ENCODE measurements around the gene PSD4.

Gene PSD4

DNA sequence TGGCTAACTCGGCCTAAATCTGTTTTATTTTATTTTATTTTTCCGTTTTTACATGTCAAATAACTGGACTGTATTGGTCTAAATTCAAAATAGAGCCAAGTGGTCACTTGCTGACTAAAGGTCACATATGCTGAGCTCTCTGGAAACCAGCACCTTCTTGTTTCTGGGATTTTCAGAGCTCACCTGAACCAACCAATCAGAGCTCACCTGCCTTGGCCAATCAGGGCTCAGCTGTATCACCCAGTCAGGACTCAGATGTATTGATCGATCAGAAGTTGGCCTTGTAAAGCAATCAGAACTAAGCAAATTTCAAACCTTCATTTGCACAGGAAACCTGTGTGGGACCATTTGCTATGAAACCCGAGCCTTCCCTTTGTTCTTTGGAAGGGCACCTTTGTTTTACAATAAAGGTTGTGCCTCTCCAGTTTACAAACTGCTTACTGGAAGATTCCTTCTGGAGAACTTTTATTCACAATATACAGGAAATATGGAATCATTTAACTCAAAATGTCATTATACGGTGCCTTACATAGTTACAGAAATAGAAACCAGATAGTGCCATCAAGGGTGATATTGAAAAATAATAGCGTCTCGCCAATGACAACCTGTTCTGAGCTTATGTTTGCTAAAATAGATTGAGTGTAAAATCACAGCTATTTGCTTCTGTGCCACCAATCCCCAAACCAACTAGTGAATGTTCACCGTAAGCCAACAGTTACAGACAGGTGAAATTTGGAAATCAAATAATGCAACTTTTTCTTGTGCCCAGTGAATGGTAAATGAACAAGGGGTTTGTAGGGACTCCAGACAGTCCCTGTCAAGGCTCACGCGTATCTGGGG, 17.3 kb upstream of the PSD4 start:
- DNase-seq (ENCODE audit: insufficient read length, low spot score) (no peak), FAIRE-seq (peak; percentile 58)
- TF ChIP-seq POLR2A (IDR thresholded peaks at IDR 0.05; ENCODE audit: low read depth, low read length) = no peak
- TF ChIP-seq PAX5 (IDR thresholded peaks at IDR 0.05; ENCODE audit: insufficient read depth, low read length, severe bottlenecking) = no peak
- TF ChIP-seq SPI1 (IDR thresholded peaks at IDR 0.05; ENCODE audit: low read depth, low read length) = no peak
- TF ChIP-seq POLR2AphosphoS5 (IDR thresholded peaks at IDR 0.05; ENCODE audit: low read depth, low read length) = no peak
- TF ChIP-seq TAF1 (IDR thresholded peaks at IDR 0.05; ENCODE audit: low read depth, low read length) = no peak
- no peak for TF ChIP-seq POU2F2 (IDR thresholded peaks at IDR 0.05; ENCODE audit: low read depth, low read length)

DNA sequence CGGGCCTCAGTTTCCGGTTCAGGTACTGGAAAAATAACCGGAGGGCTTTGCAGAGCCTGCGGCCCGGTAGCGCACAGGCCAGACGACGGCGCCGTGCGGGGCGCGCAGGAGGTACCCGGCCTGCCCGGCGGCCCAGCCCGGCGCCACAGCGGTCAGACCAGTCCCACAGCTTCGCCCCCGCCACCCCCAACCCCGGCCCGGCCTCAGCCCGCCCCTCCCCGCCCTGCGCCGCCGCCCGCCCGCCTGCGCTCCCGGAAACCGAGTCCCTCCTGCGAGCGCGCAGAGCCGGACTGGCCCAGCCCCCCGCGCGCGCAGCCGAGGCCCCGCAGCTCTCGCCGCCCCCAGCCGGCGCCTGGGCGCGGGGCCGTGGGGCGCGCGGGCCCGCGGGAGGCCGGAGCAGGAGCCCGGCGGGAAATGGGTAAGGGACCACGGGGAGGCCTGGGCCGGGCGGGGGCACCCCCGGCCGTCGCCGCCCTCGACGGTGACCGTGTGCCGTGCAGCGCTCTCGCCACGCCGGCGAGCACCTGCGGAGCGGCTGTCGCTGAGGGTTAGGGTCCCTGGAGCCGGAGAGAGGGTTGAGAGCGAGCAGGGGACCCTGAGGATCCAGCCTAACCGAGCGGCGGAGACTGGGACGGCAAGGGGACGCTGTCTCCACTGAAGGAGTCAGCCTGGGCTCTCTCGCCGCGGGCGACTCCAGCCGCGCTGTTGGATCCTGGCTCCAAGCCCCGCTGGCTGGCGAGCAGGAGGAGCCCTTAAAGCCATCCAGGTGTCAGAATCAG, 16.5 kb upstream of the PSD4 start:
- FAIRE-seq = peak; percentile 78
- TF ChIP-seq TAF1 (IDR thresholded peaks at IDR 0.05; ENCODE audit: low read depth, low read length) (no peak), POLR2AphosphoS5 (IDR thresholded peaks at IDR 0.05; ENCODE audit: low read depth, low read length) (no peak), SPI1 (IDR thresholded peaks at IDR 0.05; ENCODE audit: low read depth, low read length) (no peak)
- peak; percentile 65 for DNase-seq (ENCODE audit: insufficient read length, low spot score)

DNA sequence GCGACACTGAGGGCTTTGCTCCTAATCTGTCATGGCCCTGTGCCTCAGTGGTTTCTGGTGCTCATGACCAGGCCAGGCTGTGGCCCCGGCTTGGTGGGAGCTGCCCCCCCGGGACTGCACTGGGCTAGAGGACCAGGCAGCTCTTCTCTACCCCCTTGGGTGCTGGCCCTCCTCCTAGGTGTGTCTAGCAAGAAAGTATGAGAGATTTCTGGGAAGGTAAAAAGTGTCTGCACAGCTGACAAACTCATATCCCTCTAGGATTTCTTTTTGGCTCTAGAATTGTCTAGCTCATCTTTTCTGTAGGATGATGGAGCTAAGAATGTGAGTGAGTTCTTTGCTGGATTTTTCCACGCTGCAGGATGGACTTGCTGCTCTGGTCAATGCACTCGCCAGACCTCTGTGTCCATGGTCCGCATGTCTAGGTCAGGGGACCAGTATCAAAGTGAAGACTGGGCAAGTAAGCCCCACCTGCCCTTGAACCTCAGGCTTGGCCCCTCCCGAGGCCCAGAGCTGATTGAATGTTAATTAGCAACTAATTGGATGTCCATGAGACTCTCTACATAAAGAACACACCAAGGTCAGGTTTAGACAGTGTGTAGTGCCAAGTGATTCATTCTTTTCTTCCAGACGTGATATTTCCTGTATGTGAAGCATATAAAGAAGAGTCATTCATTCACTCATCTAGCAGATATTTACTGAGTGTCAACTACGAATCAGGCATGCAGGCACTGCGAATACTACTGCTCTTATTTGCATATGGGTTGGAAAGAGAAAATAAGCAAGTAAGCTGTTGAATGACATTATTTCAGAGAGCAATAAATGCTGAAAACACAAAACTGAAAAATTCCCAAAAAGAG, 15.6 kb upstream of the PSD4 start:
- TF ChIP-seq POU2F2 (IDR thresholded peaks at IDR 0.05; ENCODE audit: low read depth, low read length) (no peak), PAX5 (IDR thresholded peaks at IDR 0.05; ENCODE audit: insufficient read depth, low read length, severe bottlenecking) (no peak), SPI1 (IDR thresholded peaks at IDR 0.05; ENCODE audit: low read depth, low read length) (no peak), POLR2A (IDR thresholded peaks at IDR 0.05; ENCODE audit: low read depth, low read length) (no peak), TAF1 (IDR thresholded peaks at IDR 0.05; ENCODE audit: low read depth, low read length) (no peak), POLR2AphosphoS5 (IDR thresholded peaks at IDR 0.05; ENCODE audit: low read depth, low read length) (no peak)
- FAIRE-seq (peak; percentile 51), DNase-seq (ENCODE audit: insufficient read length, low spot score) (no peak)

DNA sequence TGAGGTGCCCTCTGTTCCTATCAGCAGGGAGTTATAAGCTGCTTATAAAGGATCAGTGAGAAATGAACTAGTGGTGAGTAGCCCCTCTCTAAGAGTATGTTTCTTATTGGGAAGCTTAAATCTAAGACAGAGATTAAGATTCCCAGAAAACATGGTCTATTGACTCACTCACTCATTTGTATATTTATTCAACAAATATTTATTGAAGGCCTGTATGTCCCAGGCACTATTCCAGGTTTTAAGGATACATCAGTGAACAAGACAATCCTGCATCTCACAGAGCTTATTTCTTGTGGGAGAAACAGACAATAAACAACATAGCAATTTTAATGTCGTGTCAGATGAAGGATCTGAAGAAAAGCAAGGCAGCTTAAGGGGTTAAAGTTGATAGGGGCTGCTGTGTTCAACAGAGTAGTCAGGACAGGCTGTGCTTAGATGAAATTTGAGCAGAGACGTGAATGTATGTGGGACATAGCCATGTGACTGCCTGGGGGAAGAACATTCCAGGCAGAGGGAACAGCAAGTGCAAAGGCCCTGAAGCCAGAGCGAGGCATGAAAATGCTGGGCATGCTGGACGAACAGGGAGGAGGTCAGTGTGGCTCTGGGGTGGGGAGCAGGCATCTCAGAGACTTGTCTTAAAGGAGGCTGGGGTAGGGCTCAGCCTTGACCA, 14.8 kb upstream of the PSD4 start:
- no peak for DNase-seq (ENCODE audit: insufficient read length, low spot score)
- TF ChIP-seq POLR2AphosphoS5 (IDR thresholded peaks at IDR 0.05; ENCODE audit: low read depth, low read length) = no peak
- TF ChIP-seq PAX5 (IDR thresholded peaks at IDR 0.05; ENCODE audit: insufficient read depth, low read length, severe bottlenecking) = no peak
- no peak for TF ChIP-seq POLR2A (IDR thresholded peaks at IDR 0.05; ENCODE audit: low read depth, low read length)
- no peak for TF ChIP-seq SPI1 (IDR thresholded peaks at IDR 0.05; ENCODE audit: low read depth, low read length)
- TF ChIP-seq TAF1 (IDR thresholded peaks at IDR 0.05; ENCODE audit: low read depth, low read length) = no peak
- TF ChIP-seq POU2F2 (IDR thresholded peaks at IDR 0.05; ENCODE audit: low read depth, low read length) = no peak
- FAIRE-seq = no peak

DNA sequence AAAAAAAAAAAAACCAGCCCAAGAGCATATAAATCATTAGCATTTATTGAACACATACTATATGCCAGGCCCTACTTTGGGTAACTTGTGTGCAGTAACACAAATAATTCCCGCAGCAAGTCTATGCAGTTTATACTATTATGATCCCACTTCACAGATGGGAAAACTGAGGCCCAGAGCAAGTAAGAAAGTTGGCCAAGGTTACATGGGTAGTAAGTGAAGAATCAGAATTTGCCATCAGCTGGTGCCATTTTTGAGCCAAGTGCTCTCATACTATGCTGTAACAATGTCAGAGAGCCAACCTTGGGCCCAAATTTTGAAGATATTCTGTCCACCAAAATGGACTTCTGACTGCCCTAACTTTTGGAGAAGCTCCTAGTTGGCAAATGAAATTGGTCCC, 13.5 kb upstream of the PSD4 start:
- FAIRE-seq = no peak
- TF ChIP-seq POLR2AphosphoS5 (IDR thresholded peaks at IDR 0.05; ENCODE audit: low read depth, low read length) = no peak
- TF ChIP-seq SPI1 (IDR thresholded peaks at IDR 0.05; ENCODE audit: low read depth, low read length) = no peak
- TF ChIP-seq PAX5 (IDR thresholded peaks at IDR 0.05; ENCODE audit: insufficient read depth, low read length, severe bottlenecking) = no peak
- TF ChIP-seq TAF1 (IDR thresholded peaks at IDR 0.05; ENCODE audit: low read depth, low read length) = no peak
- no peak for TF ChIP-seq POLR2A (IDR thresholded peaks at IDR 0.05; ENCODE audit: low read depth, low read length)
- no peak for TF ChIP-seq POU2F2 (IDR thresholded peaks at IDR 0.05; ENCODE audit: low read depth, low read length)
- no peak for DNase-seq (ENCODE audit: insufficient read length, low spot score)

DNA sequence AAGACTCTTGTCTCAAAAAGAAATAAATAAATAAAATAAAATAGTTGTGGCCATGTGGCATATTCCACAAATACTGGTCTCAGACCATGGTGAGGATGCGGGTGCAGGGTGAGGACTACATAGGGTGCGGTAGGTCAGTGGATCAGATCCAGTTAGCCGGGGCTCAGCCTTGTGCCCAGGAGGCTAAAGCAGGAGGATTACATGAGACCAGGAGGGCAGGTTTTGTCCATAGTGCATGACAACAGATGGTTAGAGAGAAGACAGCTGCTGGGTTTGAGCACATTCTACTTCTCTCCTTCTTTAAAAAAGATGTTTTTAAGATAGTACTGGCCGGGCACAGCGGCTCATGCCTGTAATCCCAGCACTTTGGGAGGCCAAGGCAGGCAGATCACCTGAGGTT, 12.8 kb upstream of the PSD4 start:
- FAIRE-seq = no peak
- DNase-seq (ENCODE audit: insufficient read length, low spot score) = no peak
- TF ChIP-seq POU2F2 (IDR thresholded peaks at IDR 0.05; ENCODE audit: low read depth, low read length) (no peak), POLR2A (IDR thresholded peaks at IDR 0.05; ENCODE audit: low read depth, low read length) (no peak), PAX5 (IDR thresholded peaks at IDR 0.05; ENCODE audit: insufficient read depth, low read length, severe bottlenecking) (no peak), TAF1 (IDR thresholded peaks at IDR 0.05; ENCODE audit: low read depth, low read length) (no peak), SPI1 (IDR thresholded peaks at IDR 0.05; ENCODE audit: low read depth, low read length) (no peak), POLR2AphosphoS5 (IDR thresholded peaks at IDR 0.05; ENCODE audit: low read depth, low read length) (no peak)

DNA sequence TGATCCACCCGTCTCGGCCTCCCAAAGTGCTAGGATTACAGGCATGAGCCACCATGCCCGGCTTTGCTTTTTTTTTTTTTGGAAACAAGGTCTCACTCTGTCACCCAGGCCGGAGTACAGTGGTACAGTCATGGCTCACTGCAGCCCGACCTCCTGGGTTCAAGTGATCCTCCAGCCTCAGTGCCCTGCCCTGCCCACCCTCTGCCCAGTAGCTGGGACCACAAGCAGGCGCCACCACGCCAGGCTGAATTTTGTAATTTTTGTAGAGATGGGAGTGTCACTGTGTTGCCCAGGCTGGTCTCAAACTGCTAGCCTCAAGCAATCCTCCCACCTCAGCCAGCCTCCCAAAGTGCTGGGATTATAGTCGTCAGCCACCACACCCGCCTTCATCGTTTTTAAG, 11.6 kb upstream of the PSD4 start:
- FAIRE-seq (no peak), DNase-seq (ENCODE audit: insufficient read length, low spot score) (no peak)
- no peak for TF ChIP-seq POLR2AphosphoS5 (IDR thresholded peaks at IDR 0.05; ENCODE audit: low read depth, low read length)
- no peak for TF ChIP-seq POLR2A (IDR thresholded peaks at IDR 0.05; ENCODE audit: low read depth, low read length)
- TF ChIP-seq SPI1 (IDR thresholded peaks at IDR 0.05; ENCODE audit: low read depth, low read length) = no peak
- no peak for TF ChIP-seq POU2F2 (IDR thresholded peaks at IDR 0.05; ENCODE audit: low read depth, low read length)
- TF ChIP-seq PAX5 (IDR thresholded peaks at IDR 0.05; ENCODE audit: insufficient read depth, low read length, severe bottlenecking) = no peak
- TF ChIP-seq TAF1 (IDR thresholded peaks at IDR 0.05; ENCODE audit: low read depth, low read length) = no peak

DNA sequence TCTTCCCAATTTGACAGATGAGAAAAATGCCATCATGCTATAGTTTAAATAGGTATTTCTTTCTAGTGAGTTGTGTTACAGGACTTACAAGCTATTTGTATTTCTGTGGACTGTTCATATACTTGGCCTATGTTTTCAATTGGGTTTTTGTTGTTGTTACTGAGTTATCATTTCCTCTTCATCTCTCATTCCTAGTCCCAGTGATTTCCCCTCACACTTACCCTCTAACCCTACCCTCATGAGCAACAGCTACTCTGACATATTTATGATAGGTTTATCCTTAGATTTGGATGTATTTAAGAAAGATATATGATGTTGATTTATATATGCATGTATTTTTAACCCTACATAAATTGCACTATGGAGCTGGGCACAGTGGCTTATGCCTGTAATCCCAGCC, 10.9 kb upstream of the PSD4 start:
- no peak for FAIRE-seq

More for the DNA sequence above, 10.9 kb upstream of the PSD4 start:
- DNase-seq (ENCODE audit: insufficient read length, low spot score) = no peak
- TF ChIP-seq PAX5 (IDR thresholded peaks at IDR 0.05; ENCODE audit: insufficient read depth, low read length, severe bottlenecking) = no peak
- no peak for TF ChIP-seq POU2F2 (IDR thresholded peaks at IDR 0.05; ENCODE audit: low read depth, low read length)
- no peak for TF ChIP-seq TAF1 (IDR thresholded peaks at IDR 0.05; ENCODE audit: low read depth, low read length)
- no peak for TF ChIP-seq POLR2A (IDR thresholded peaks at IDR 0.05; ENCODE audit: low read depth, low read length)
- TF ChIP-seq POLR2AphosphoS5 (IDR thresholded peaks at IDR 0.05; ENCODE audit: low read depth, low read length) = no peak
- TF ChIP-seq SPI1 (IDR thresholded peaks at IDR 0.05; ENCODE audit: low read depth, low read length) = no peak
